MM.1S (cell line): ENCODE data around the gene GABBR1.

Source experiments
- DNase-seq: peaks from one replicate; pipeline ENCODE4 v3.0.0-alpha.2; 2015
- H2AFZ ChIP-seq: fragments of 300-600 bp; sonication (generic); 2 replicates; pipeline ENCODE4 v1.6.0; 2016; ENCODE audit warnings: antibody characterized with exemption, low read length
- H3F3A ChIP-seq: fragments of 300-600 bp; sonication (generic); 2 replicates; pipeline ENCODE4 v1.6.1; 2016; ENCODE audit warnings: mild to moderate bottlenecking, antibody characterized with exemption, low read length, moderate library complexity, mixed read lengths; ENCODE audit not compliant: insufficient read depth
- H3K27ac ChIP-seq: fragments of 300-600 bp; sonication (generic); 2 replicates; pipeline ENCODE4 v1.5.1; 2016; ENCODE audit warnings: mild to moderate bottlenecking, low read length
- H3K27me3 ChIP-seq: fragments of 300-600 bp; sonication (generic); replicated peaks from 2 replicates; pipeline ENCODE4 v1.6.0; 2016; ENCODE audit warnings: low read length; ENCODE audit not compliant: insufficient read depth
- H3K36me3 ChIP-seq: fragments of 300-600 bp; sonication (generic); replicated peaks from 2 replicates; pipeline ENCODE4 v1.6.1; 2016; ENCODE audit warnings: mild to moderate bottlenecking, low read length, mixed read lengths; ENCODE audit not compliant: insufficient read depth
- H3K4me1 ChIP-seq: fragments of 300-600 bp; sonication (generic); 2 replicates; pipeline ENCODE4 v1.6.1; 2016; ENCODE audit warnings: low read length, mixed read lengths
- H3K4me2 ChIP-seq: fragments of 300-600 bp; sonication (generic); 2 replicates; pipeline ENCODE4 v1.6.0; 2016; ENCODE audit warnings: low read depth, low read length
- H3K4me3 ChIP-seq: fragments of 300-600 bp; sonication (generic); 2 replicates; pipeline ENCODE4 v1.5.1; 2016; ENCODE audit warnings: low read length, mixed read lengths
- H3K79me2 ChIP-seq: fragments of 300-600 bp; sonication (generic); 2 replicates; pipeline ENCODE4 v1.6.1; 2016; ENCODE audit warnings: mixed run types, low read length, mixed read lengths
- H3K9ac ChIP-seq: fragments of 300-600 bp; sonication (generic); 2 replicates; pipeline ENCODE4 v1.6.1; 2016; ENCODE audit warnings: low read length, mixed read lengths
- H3K9me2 ChIP-seq: fragments of 300-600 bp; sonication (generic); replicated peaks from 2 replicates; pipeline ENCODE4 v1.6.1; 2016; ENCODE audit warnings: mild to moderate bottlenecking, low read length, mixed read lengths; ENCODE audit not compliant: insufficient read depth
- H3K9me3 ChIP-seq: fragments of 300-600 bp; sonication (generic); replicated peaks from 2 replicates; pipeline ENCODE4 v1.6.1; 2016; ENCODE audit warnings: mild to moderate bottlenecking, low read length, mixed read lengths; ENCODE audit not compliant: insufficient read depth
- H4K20me1 ChIP-seq: fragments of 300-600 bp; sonication (generic); 2 replicates; pipeline ENCODE4 v1.6.1; 2016; ENCODE audit warnings: mild to moderate bottlenecking, low read length, moderate library complexity, mixed read lengths; ENCODE audit not compliant: insufficient read depth
- EZH2 ChIP-seq: fragments of 300-600 bp; sonication (generic); optimal IDR thresholded peaks from 2 replicates; pipeline ENCODE3; 2017; ENCODE audit warnings: low read depth, mild to moderate bottlenecking, antibody characterized with exemption, low read length, mixed read lengths
- EZH2phosphoT487 ChIP-seq: fragments of 300-600 bp; sonication (generic); IDR thresholded peaks from 2 replicates; pipeline ENCODE4 v1.6.1; 2018; ENCODE audit warnings: antibody characterized with exemption, low read length
- TF ChIP-seq, protein P1 (sequence below): fragments of 300-600 bp; sonication (generic); IDR thresholded peaks from 2 replicates; pipeline ENCODE4 v1.5.1; 2016; ENCODE audit warnings: antibody characterized with exemption, low read length, mixed read lengths

GABBR1 gene

DNA sequence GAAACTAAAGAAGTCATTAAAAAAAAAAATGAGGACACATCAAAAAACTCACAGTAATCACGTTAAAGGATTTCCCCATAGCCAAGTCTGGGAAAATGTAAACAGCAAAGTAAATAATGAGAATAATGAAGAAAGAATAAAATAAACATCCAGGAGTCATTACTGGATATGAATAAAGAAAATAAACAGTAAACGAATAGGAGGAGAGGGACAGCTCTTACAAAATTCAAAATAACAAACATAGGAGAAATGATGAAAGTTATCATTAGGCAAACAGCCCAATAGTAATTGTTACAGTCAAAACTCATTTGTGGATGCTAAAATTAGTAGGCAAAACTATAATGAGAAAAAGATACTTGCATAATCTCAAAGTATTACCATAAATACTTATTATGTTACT lies 65.4 kb downstream of the GABBR1 start:
- H3K36me3 ChIP-seq, result no peaks in the 10 kb centered on the region
- no peaks in the 10 kb centered on the region for H3F3A ChIP-seq
- H3K4me1 ChIP-seq, result no peaks in the 10 kb centered on the region
- H3K79me2 ChIP-seq, result no peaks in the 10 kb centered on the region
- no peaks in the 10 kb centered on the region for H3K9me3 ChIP-seq
- H2AFZ ChIP-seq, result no peak overlapping the region
- no peak for DNase-seq
- TF ChIP-seq EZH2 (no peak), EZH2phosphoT487 (no peak)
- TF ChIP-seq, protein P1, sequence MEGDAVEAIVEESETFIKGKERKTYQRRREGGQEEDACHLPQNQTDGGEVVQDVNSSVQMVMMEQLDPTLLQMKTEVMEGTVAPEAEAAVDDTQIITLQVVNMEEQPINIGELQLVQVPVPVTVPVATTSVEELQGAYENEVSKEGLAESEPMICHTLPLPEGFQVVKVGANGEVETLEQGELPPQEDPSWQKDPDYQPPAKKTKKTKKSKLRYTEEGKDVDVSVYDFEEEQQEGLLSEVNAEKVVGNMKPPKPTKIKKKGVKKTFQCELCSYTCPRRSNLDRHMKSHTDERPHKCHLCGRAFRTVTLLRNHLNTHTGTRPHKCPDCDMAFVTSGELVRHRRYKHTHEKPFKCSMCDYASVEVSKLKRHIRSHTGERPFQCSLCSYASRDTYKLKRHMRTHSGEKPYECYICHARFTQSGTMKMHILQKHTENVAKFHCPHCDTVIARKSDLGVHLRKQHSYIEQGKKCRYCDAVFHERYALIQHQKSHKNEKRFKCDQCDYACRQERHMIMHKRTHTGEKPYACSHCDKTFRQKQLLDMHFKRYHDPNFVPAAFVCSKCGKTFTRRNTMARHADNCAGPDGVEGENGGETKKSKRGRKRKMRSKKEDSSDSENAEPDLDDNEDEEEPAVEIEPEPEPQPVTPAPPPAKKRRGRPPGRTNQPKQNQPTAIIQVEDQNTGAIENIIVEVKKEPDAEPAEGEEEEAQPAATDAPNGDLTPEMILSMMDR, result no peak
- H3K4me3 ChIP-seq, result no peak overlapping the region
- no peak overlapping the region for H3K27ac ChIP-seq
- H3K27me3 ChIP-seq, result no peaks in the 10 kb centered on the region
- no peak overlapping the region for H3K9ac ChIP-seq
- no peaks in the 10 kb centered on the region for H4K20me1 ChIP-seq
- H3K4me2 ChIP-seq, result no peak overlapping the region
- no peaks in the 10 kb centered on the region for H3K9me2 ChIP-seq

DNA sequence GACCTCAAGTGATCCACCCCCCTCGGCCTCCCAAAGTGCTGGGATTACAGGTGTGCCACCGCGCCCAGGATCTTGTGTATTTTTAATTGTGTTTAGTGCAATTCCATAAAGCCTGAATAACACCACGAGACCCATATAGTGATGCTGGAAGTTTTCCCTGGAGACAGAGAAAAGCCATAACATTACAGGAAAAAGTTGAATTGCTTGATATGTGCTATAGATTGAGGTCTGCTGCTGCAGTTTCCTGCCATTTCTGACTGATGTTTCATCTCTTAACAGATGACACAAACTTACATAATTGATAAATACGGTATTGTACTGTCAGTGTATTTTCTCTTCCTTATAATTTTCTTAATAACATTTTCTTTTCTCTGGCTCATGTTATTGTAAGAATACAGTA lies 66.1 kb downstream of the GABBR1 start:
- H3K4me1 ChIP-seq, result no peaks in the 10 kb centered on the region
- no peak overlapping the region for H3K4me2 ChIP-seq
- TF ChIP-seq, protein P1, result no peak
- TF ChIP-seq EZH2 (no peak), EZH2phosphoT487 (no peak)
- no peaks in the 10 kb centered on the region for H3K27me3 ChIP-seq
- H3K79me2 ChIP-seq, result no peaks in the 10 kb centered on the region
- H3F3A ChIP-seq, result no peaks in the 10 kb centered on the region
- DNase-seq, result no peak
- H3K9me3 ChIP-seq, result no peaks in the 10 kb centered on the region
- H3K9me2 ChIP-seq, result no peaks in the 10 kb centered on the region
- no peak overlapping the region for H3K4me3 ChIP-seq
- no peaks in the 10 kb centered on the region for H4K20me1 ChIP-seq
- no peak overlapping the region for H3K27ac ChIP-seq
- no peak overlapping the region for H3K9ac ChIP-seq
- H2AFZ ChIP-seq, result no peak overlapping the region
- no peaks in the 10 kb centered on the region for H3K36me3 ChIP-seq

DNA sequence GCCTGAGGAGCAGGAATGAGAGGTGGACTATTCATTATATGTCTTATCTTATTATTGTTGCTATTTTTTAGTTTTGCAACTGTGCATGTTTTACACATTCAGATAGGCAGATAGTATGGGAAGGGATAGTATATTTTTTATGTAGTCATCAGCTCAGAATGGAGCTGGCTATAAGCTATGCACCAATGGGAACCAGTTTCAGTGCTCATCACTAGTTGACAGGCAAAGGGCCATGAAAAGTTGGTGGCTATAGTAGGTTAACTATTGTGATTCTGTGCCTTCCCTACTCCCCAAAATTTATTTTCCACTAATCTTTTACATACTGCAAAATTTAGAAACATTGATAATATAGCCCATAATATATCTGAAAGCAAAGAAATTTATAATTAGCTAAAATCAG lies 68.1 kb downstream of the GABBR1 start:
- Histone ChIP-seq H3F3A (no peaks in the 10 kb centered on the region), H2AFZ (no peak overlapping the region), H4K20me1 (no peaks in the 10 kb centered on the region), H3K4me1 (peaks cover 5% of the 10 kb centered on the region), H3K9me3 (no peaks in the 10 kb centered on the region), H3K27ac (no peak overlapping the region), H3K36me3 (no peaks in the 10 kb centered on the region), H3K79me2 (no peaks in the 10 kb centered on the region), H3K9me2 (no peaks in the 10 kb centered on the region), H3K4me2 (no peak overlapping the region), H3K9ac (no peak overlapping the region), H3K27me3 (no peaks in the 10 kb centered on the region), H3K4me3 (no peak overlapping the region)
- no peak for DNase-seq
- TF ChIP-seq, protein P1, result no peak
- TF ChIP-seq EZH2phosphoT487 (no peak), EZH2 (no peak)
